Gastrocnemius medialis (tissue), 4 donors: ENCODE results near the gene GALNT11.
"Not testable (repeated sequence)": the region's sequence is repeated elsewhere in the genome, so short reads cannot be mapped to it uniquely, and the experiment has no call there.

Experiments
- POLR2A ChIP-seq, 2 donors: fragments of 450-650 bp; IDR thresholded peaks; one replicate each; pipeline ENCODE4 v1.6.1; 2017; ENCODE audit warnings: antibody characterized with exemption in 2 of 2, mild to moderate bottlenecking in 2 of 2, moderate library complexity in 2 of 2
- TF ChIP-seq, protein P1 (sequence below), 5 experiments: fragments of 450-650 bp in 3 of 5; fragments of 200-600 bp in 2 of 5; sonication (generic) in 2 of 5; IDR thresholded peaks in 4 of 5; conservative IDR thresholded peaks in 1 of 5; 1 replicate in 4 of 5; 2 replicates in 1 of 5; pipeline ENCODE4 v1.5.1; 2016 to 2019; ENCODE audit warnings: antibody characterized with exemption in 5 of 5, mild to moderate bottlenecking in 3 of 5, moderate library complexity in 3 of 5

- TF ChIP-seq, protein P1, sequence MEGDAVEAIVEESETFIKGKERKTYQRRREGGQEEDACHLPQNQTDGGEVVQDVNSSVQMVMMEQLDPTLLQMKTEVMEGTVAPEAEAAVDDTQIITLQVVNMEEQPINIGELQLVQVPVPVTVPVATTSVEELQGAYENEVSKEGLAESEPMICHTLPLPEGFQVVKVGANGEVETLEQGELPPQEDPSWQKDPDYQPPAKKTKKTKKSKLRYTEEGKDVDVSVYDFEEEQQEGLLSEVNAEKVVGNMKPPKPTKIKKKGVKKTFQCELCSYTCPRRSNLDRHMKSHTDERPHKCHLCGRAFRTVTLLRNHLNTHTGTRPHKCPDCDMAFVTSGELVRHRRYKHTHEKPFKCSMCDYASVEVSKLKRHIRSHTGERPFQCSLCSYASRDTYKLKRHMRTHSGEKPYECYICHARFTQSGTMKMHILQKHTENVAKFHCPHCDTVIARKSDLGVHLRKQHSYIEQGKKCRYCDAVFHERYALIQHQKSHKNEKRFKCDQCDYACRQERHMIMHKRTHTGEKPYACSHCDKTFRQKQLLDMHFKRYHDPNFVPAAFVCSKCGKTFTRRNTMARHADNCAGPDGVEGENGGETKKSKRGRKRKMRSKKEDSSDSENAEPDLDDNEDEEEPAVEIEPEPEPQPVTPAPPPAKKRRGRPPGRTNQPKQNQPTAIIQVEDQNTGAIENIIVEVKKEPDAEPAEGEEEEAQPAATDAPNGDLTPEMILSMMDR (IDR thresholded peaks at IDR 0.05 in 4 of 5, conservative IDR thresholded peaks at IDR 0.05 in 1 of 5): not testable (repeated sequence)
- not testable (repeated sequence) for TF ChIP-seq POLR2A (IDR thresholded peaks at IDR 0.05)
Observed at GRCh38 chr7:152063192-152063591, 37.7 kb downstream of the GALNT11 start.
